Heart left ventricle (tissue), 16 donors: ENCODE results near the gene NHLRC4. TPM values are rescaled to one million over a fixed set of nuclear protein-coding genes. Genes with fewer than 3 reads are reported as not detected.

Experiments used
- ATAC-seq, 4 donors: fragments of 200-7000 bp; cut with Tn5 transposase; one replicate each; pipeline ENCODE4 v1.9.1; 2020 to 2022; ENCODE audit warnings: moderate library complexity in 4 of 4, mild to moderate bottlenecking in 3 of 4, moderate number of reproducible peaks in 1 of 4
- DNase-seq, 5 donors: peaks; one replicate each; pipeline ENCODE4 v3.0.0-alpha.2; 2020
- H3K27ac ChIP-seq, 12 donors: fragments of 200-600 bp; sonication (generic) in 4 of 12; one replicate each; pipeline versions ENCODE4 v1.5.0 to v1.8.0; 2016 to 2022; ENCODE audit warnings: mild to moderate bottlenecking in 2 of 12
- H3K27me3 ChIP-seq, 9 donors: fragments of 200-600 bp; sonication (generic) in 2 of 9; one replicate each; pipeline versions ENCODE4 v1.5.1 to v1.8.0; 2016 to 2022; ENCODE audit warnings: mild to moderate bottlenecking in 3 of 9
- H3K36me3 ChIP-seq, 9 donors: fragments of 200-600 bp; sonication (generic) in 2 of 9; one replicate each; pipeline versions ENCODE4 v1.5.0 to v1.8.0; 2018 to 2022; ENCODE audit warnings: mild to moderate bottlenecking in 2 of 9
- H3K4me1 ChIP-seq, 12 donors: fragments of 200-600 bp; sonication (generic) in 4 of 12; one replicate each; pipeline versions ENCODE4 v1.5.0 to v1.8.0; 2016 to 2022; ENCODE audit warnings: mild to moderate bottlenecking in 3 of 12
- H3K4me3 ChIP-seq, 12 donors: fragments of 200-600 bp; sonication (generic) in 4 of 12; one replicate each; pipeline versions ENCODE4 v1.5.0 to v1.8.0; 2017 to 2022; ENCODE audit warnings: mild to moderate bottlenecking in 9 of 12, moderate library complexity in 4 of 12
- H3K9me3 ChIP-seq, 12 donors: fragments of 200-600 bp; sonication (generic) in 4 of 12; one replicate each; pipeline versions ENCODE4 v1.5.0 to v1.8.0; 2016 to 2022; ENCODE audit warnings: mild to moderate bottlenecking in 1 of 12
- CTCF ChIP-seq, 12 donors: fragments of 200-600 bp; sonication (generic) in 4 of 12; IDR thresholded peaks; one replicate each; pipeline versions ENCODE4 v1.5.0 to v1.8.0; 2018 to 2022; ENCODE audit warnings: antibody characterized with exemption in 12 of 12, mild to moderate bottlenecking in 5 of 12
- POLR2A ChIP-seq, 2 donors: fragments of 450-650 bp; IDR thresholded peaks; one replicate each; pipeline ENCODE4 v1.6.1; 2017; ENCODE audit warnings: antibody characterized with exemption in 2 of 2, mild to moderate bottlenecking in 2 of 2, moderate library complexity in 2 of 2
- WGBS, 4 donors: extraction: QIAGEN DNeasy Blood & Tissue Kit in 2 of 4; methylation state at CpG; one replicate each; pipeline versions ENCODE4 v1.1.5 to v1.1.7; 2013 to 2018; 5-methylcytosine and 5-hydroxymethylcytosine counted together
- intact Hi-C, 10 donors: fragments of 100-400 bp; cut with DNase I; formaldehyde crosslinking; loops; one replicate each; pipeline versions ENCODE4 v1.11.1 to v1.14.2; 2022
- polyA plus RNA-seq, 2 donors: library from polyadenylated mRNA; stranded (reverse); fragments of 200-250 nt; gene quantifications; one replicate each; pipeline ENCODE4 v1.2.3, GENCODE V29; 2013
- total RNA-seq, 9 donors: library from RNA; depleted of rRNA in 2 of 9; stranded (reverse); fragments of >200 nt in 2 of 9; fragmentation: NEBNext Ultra II Directional in 3 of 9; extraction: Animal tissue kit (Norgen Biotek cat#: 25700) in 3 of 9; gene quantifications; one replicate each; pipeline versions ENCODE4 v1.1.0 to v1.2.4, GENCODE V29; 2016 to 2023
- donor health status: ischemic (EF 13 %, LVEDD 7.1; RV severe dilation, severe dysfunction).
- donor health status: healthy with polysubstance abuse.
- donor health status: DM: no; HTN: yes; CAD: no.
- donor health status: DM: no; HTN: no; CAD: no.
- donor health status: ischemic (EF 25% LVEDD 6.9; RV normal size, moderate dysfunction).
- donor health status: ischemic (EF 25% LVEDD 5.7; RV mildly dilated, moderate dysfunction).
- donor health status: healthy.
- donor health status: DM: yes; HTN: yes; CAD: no.
- donor health status: ischemic (EF 35%, LVEDD 5.7; RV mildly dilated, moderate dysfunction).
- donor health status: nonischemic (EF 11% LVEDD 7.7; RV severe dilation, severe dysfunction).
- donor health status: DM: yes; HTN: yes; CAD: no.
- donor health status: PGD.
- donor health status: ischemic (EF 29% LVEDD 5.4; RV normal size, mild dysfunction).
- donor health status: nonischemic (EF 23%, LVEDD 6.1; RV moderate dilation, normal function).

The NHLRC4 gene
- total and polyA plus RNA-seq, 11 donors, result 0.23 to 0.86 (median 0.48) TPM; not detected in 1

GRCh38 chr16:577796-578195, 11.0 kb downstream of the NHLRC4 start:
- Histone ChIP-seq H3K4me1 (peaks cover 0 to 9% (median 0%) of the 10 kb centered on the region in 12 donors), H3K4me3 (no peak overlapping the region), H3K9me3 (no peaks in the 10 kb centered on the region), H3K27ac (no peak overlapping the region), H3K36me3 (peaks cover 0 to 31% (median 17%) of the 10 kb centered on the region in 9 donors), H3K27me3 (no peaks in the 10 kb centered on the region)
- ATAC-seq (no peak), DNase-seq (peak in 1 of 5 donors; percentile 55)
- no peak for TF ChIP-seq CTCF (IDR thresholded peaks at IDR 0.05)
- TF ChIP-seq POLR2A (IDR thresholded peaks at IDR 0.05), result no peak
- WGBS, 4 donors, result 93 to 98% (median 96%) methylated on average over 9 to 13 of the region's 13 CpGs
- intact Hi-C loops, result loop anchor here in 3 of 10 donors (2.0 to 5.0 kb wide), 3 partner anchors 50 to 85 kb away; no protein-coding TSS in a partner anchor

- peak in 1 of 4 donors; percentile 0 for ATAC-seq
- H3K4me1 ChIP-seq, result peaks cover 0 to 11% (median 0%) of the 10 kb centered on the region in 12 donors
- WGBS, 4 donors, result 85 to 90% (median 89%) methylated on average over 18 to 24 of the region's 24 CpGs
- intact Hi-C loops, result loop anchor here in 3 of 10 donors (2.0 to 5.0 kb wide), 3 partner anchors 49 to 84 kb away; no protein-coding TSS in a partner anchor
- no peaks in the 10 kb centered on the region for H3K9me3 ChIP-seq
- no peak for TF ChIP-seq POLR2A (IDR thresholded peaks at IDR 0.05)
- no peak for TF ChIP-seq CTCF (IDR thresholded peaks at IDR 0.05)
- H3K27me3 ChIP-seq, result no peaks in the 10 kb centered on the region
- no peak overlapping the region for H3K27ac ChIP-seq
- peak in 1 of 5 donors; percentile 63 for DNase-seq
- H3K36me3 ChIP-seq, result peaks cover 0 to 31% (median 17%) of the 10 kb centered on the region in 9 donors
- no peak overlapping the region for H3K4me3 ChIP-seq
Measured at GRCh38 chr16:578232-578869, 11.5 kb downstream of the NHLRC4 start.

- TF ChIP-seq POLR2A (IDR thresholded peaks at IDR 0.05) (no peak), CTCF (IDR thresholded peaks at IDR 0.05) (peak; percentile 65 to 89 (median 74))
- Histone ChIP-seq H3K36me3 (peaks cover 0 to 30% (median 17%) of the 10 kb centered on the region in 9 donors), H3K4me3 (peak overlapping the region in 6 of 12 donors; percentile 10 to 45 (median 26)), H3K27ac (no peak overlapping the region), H3K9me3 (no peaks in the 10 kb centered on the region), H3K4me1 (peaks cover 0 to 17% (median 0%) of the 10 kb centered on the region in 12 donors), H3K27me3 (no peaks in the 10 kb centered on the region)
- peak; percentile 63 to 82 (median 78) for ATAC-seq
- 15 to 51% (median 38%) methylated on average over 23 to 34 of the region's 34 CpGs for WGBS, 4 donors
- intact Hi-C loops, result loop anchor here in 3 of 10 donors (2.0 to 5.0 kb wide), 3 partner anchors 48 to 83 kb away; no protein-coding TSS in a partner anchor
- DNase-seq, result peak; percentile 58 to 85 (median 66)
Measured at GRCh38 chr16:578870-579405, 12.1 kb downstream of the NHLRC4 start.
